Activated CD4-positive, alpha-beta T cell treated with anti-CD3 and anti-CD28 coated beads for 36 hours (primary cell): ENCODE results near the gene LIPN. TPM values are rescaled to one million over a fixed set of nuclear protein-coding genes. Genes with fewer than 3 reads are reported as not detected.
A peak's percentile ranks its signal among the peaks of the same experiment; 100 is the strongest.
"Not testable (repeated sequence)": the region's sequence is repeated elsewhere in the genome, so short reads cannot be mapped to it uniquely, and the experiment has no call there.

Experiments used
- ATAC-seq: fragments of 200-7000 bp; cut with Tn5 transposase; one replicate; pipeline ENCODE4 v1.10.0; 2021; ENCODE audit warnings: mild to moderate bottlenecking, moderate library complexity
- CTCF ChIA-PET: fragments of 350-600 bp; sonication (Branson Sonifier 250); formaldehyde crosslinking; loops from one replicate; lab custom pipeline; 2021; ENCODE audit warnings: antibody characterized with exemption; lab: Charles Lee
- POLR2A ChIA-PET: fragments of 350-600 bp; sonication (Branson Sonifier 250); formaldehyde crosslinking; loops from one replicate; lab custom pipeline; 2021; ENCODE audit warnings: antibody characterized with exemption, inconsistent platforms; lab: Charles Lee
- DNase-seq: peaks from one replicate; pipeline ENCODE4 v3.0.0-alpha.2; 2020
- H3K27ac Mint-ChIP-seq: one replicate; pipeline ENCODE4 v1.8.0; 2021; ENCODE audit warnings: mixed read lengths
- H3K27me3 Mint-ChIP-seq: one replicate; pipeline ENCODE4 v1.8.0; 2021; ENCODE audit warnings: mixed read lengths
- H3K36me3 Mint-ChIP-seq: one replicate; pipeline ENCODE4 v1.8.0; 2021; ENCODE audit warnings: low read depth, mixed read lengths
- H3K4me1 Mint-ChIP-seq: one replicate; pipeline ENCODE4 v1.8.0; 2021; ENCODE audit warnings: mixed read lengths
- H3K4me3 Mint-ChIP-seq: one replicate; pipeline ENCODE4 v1.8.0; 2021; ENCODE audit warnings: mild to moderate bottlenecking, moderate library complexity, mixed read lengths
- H3K9me3 Mint-ChIP-seq: one replicate; pipeline ENCODE4 v1.8.0; 2021; ENCODE audit warnings: low read depth, mixed read lengths
- intact Hi-C, 2 experiments: fragments of 100-400 bp; cut with DNase I in 1 of 2; cut with micrococcal nuclease in 1 of 2; formaldehyde crosslinking; loops; one replicate each; pipeline versions ENCODE4 v1.14.2 to v1.15.1; 2022 to 2024; cut with DNase I, micrococcal nuclease
- total RNA-seq, 2 experiments: library from RNA; stranded (reverse); gene quantifications; one replicate each; pipeline ENCODE4 v1.2.3, GENCODE V29; 2021

LIPN gene
- not detected for total RNA-seq

- DNase-seq (no peak), ATAC-seq (no peak)
- H3K4me1 Mint-ChIP-seq = peaks cover 10% of the 10 kb centered on the region
- intact Hi-C loops = no loop called here
- peaks cover 7% of the 10 kb centered on the region for H3K27me3 Mint-ChIP-seq
- peaks cover 2% of the 10 kb centered on the region for H3K9me3 Mint-ChIP-seq
- no peak within 1 kb of the TSS for H3K4me3 Mint-ChIP-seq
- ChIA-PET CTCF (interaction anchor here (1.0 to 2.6 kb wide), 3 partner anchors 13 to 62 kb away, joined by 3 to 8 read pairs (median 4); no protein-coding TSS in a partner anchor), POLR2A (interaction anchor here (0.7 kb wide), 1 partner anchor 61 kb away, joined by 3 read pairs; no protein-coding TSS in a partner anchor)
- no peak within 1 kb of the TSS for H3K27ac Mint-ChIP-seq
- no peaks in the 10 kb centered on the region for H3K36me3 Mint-ChIP-seq
Measured at GRCh38 chr10:88759366-88760101, at the start of gene LIPN. LIPN (plus strand) TSS chr10:88760020; CDS start chr10:88761406, 1,386 bp downstream.

- Mint-ChIP-seq H3K9me3 (no peaks in the 10 kb centered on the region), H3K27ac (no peak overlapping the region), H3K36me3 (no peaks in the 10 kb centered on the region), H3K4me3 (no peak overlapping the region), H3K27me3 (peaks cover 6% of the 10 kb centered on the region), H3K4me1 (no peaks in the 10 kb centered on the region)
- ChIA-PET CTCF (interaction anchor here (0.7 kb wide), 1 partner anchor 164 kb away, joined by 3 read pairs; no protein-coding TSS in a partner anchor), POLR2A (no interaction called here)
- intact Hi-C loops = no loop called here
- ATAC-seq (no peak), DNase-seq (no peak)
Measured at GRCh38 chr10:88715517-88715916, 44.3 kb upstream of the LIPN start.

GRCh38 chr10:88721392-88721791 lies 38.4 kb upstream of the LIPN start:
- POLR2A ChIA-PET = no interaction called here
- CTCF ChIA-PET = interaction anchor here (0.6 kb wide), 1 partner anchor 274 kb away, joined by 3 read pairs; no protein-coding TSS in a partner anchor
- Mint-ChIP-seq H3K4me3 (no peak overlapping the region), H3K9me3 (no peaks in the 10 kb centered on the region), H3K4me1 (peaks cover 6% of the 10 kb centered on the region), H3K27me3 (peaks cover 11% of the 10 kb centered on the region), H3K27ac (no peak overlapping the region), H3K36me3 (no peaks in the 10 kb centered on the region)
- intact Hi-C loops = no loop called here
- DNase-seq (no peak), ATAC-seq (no peak)

GRCh38 chr10:88725798-88726197 lies 34.0 kb upstream of the LIPN start:
- ATAC-seq = no peak
- H3K27me3 Mint-ChIP-seq = peaks cover 5% of the 10 kb centered on the region
- H3K9me3 Mint-ChIP-seq = no peaks in the 10 kb centered on the region
- no peak for DNase-seq
- ChIA-PET CTCF (interaction anchor here (0.7 to 4.2 kb wide), 5 partner anchors 12 to 337 kb away, joined by 3 to 18 read pairs (median 3); no protein-coding TSS in a partner anchor), POLR2A (no interaction called here)
- H3K4me3 Mint-ChIP-seq = no peak overlapping the region
- intact Hi-C loops = no loop called here
- no peaks in the 10 kb centered on the region for H3K36me3 Mint-ChIP-seq
- no peak overlapping the region for H3K27ac Mint-ChIP-seq
- peaks cover 6% of the 10 kb centered on the region for H3K4me1 Mint-ChIP-seq

- DNase-seq (peak; percentile 85), ATAC-seq (peak; percentile 64)
- Mint-ChIP-seq H3K9me3 (no peaks in the 10 kb centered on the region), H3K36me3 (no peaks in the 10 kb centered on the region), H3K27me3 (peaks cover 2% of the 10 kb centered on the region), H3K4me1 (peaks cover 6% of the 10 kb centered on the region), H3K27ac (no peak overlapping the region), H3K4me3 (no peak overlapping the region)
- intact Hi-C loops = loop anchor here in 1 of 2 experiments (1.0 to 2.0 kb wide), 3 partner anchors 82 to 204 kb away; no protein-coding TSS in a partner anchor
- ChIA-PET POLR2A (interaction anchor here (1.3 kb wide), 1 partner anchor 116 kb away, joined by 5 read pairs; no protein-coding TSS in a partner anchor), CTCF (interaction anchor here (0.6 to 4.2 kb wide), 28 partner anchors 10 to 579 kb away, joined by 3 to 29 read pairs (median 4); partner anchors contain the start of gene LIPN)
Measured at GRCh38 chr10:88728107-88728763, 31.6 kb upstream of the LIPN start.

GRCh38 chr10:88730864-88731263 lies 29.0 kb upstream of the LIPN start:
- H3K4me3 Mint-ChIP-seq = no peak overlapping the region
- H3K27ac Mint-ChIP-seq = no peak overlapping the region
- POLR2A ChIA-PET = no interaction called here
- DNase-seq = no peak
- CTCF ChIA-PET = interaction anchor here (0.7 kb wide), 2 partner anchors 37 to 601 kb away, joined by 3 read pairs; no protein-coding TSS in a partner anchor
- H3K36me3 Mint-ChIP-seq = no peaks in the 10 kb centered on the region
- no peak for ATAC-seq
- peaks cover 3% of the 10 kb centered on the region for H3K4me1 Mint-ChIP-seq
- peaks cover 3% of the 10 kb centered on the region for H3K27me3 Mint-ChIP-seq
- no peaks in the 10 kb centered on the region for H3K9me3 Mint-ChIP-seq
- intact Hi-C loops = no loop called here

- peaks cover 3% of the 10 kb centered on the region for H3K27me3 Mint-ChIP-seq
- H3K36me3 Mint-ChIP-seq = no peaks in the 10 kb centered on the region
- H3K27ac Mint-ChIP-seq = no peak overlapping the region
- no peak overlapping the region for H3K4me3 Mint-ChIP-seq
- intact Hi-C loops = no loop called here
- ChIA-PET POLR2A (no interaction called here), CTCF (interaction anchor here (0.7 kb wide), 2 partner anchors 37 to 1081 kb away, joined by 3 read pairs; no protein-coding TSS in a partner anchor)
- H3K4me1 Mint-ChIP-seq = no peaks in the 10 kb centered on the region
- DNase-seq (no peak), ATAC-seq (no peak)
- no peaks in the 10 kb centered on the region for H3K9me3 Mint-ChIP-seq
Measured at GRCh38 chr10:88731296-88731695, 28.5 kb upstream of the LIPN start.

GRCh38 chr10:88733215-88733614 lies 26.6 kb upstream of the LIPN start:
- no peak for ATAC-seq
- ChIA-PET POLR2A (no interaction called here), CTCF (no interaction called here)
- Mint-ChIP-seq H3K36me3 (no peaks in the 10 kb centered on the region), H3K27me3 (peaks cover 4% of the 10 kb centered on the region), H3K9me3 (no peaks in the 10 kb centered on the region), H3K4me3 (no peak overlapping the region), H3K4me1 (no peaks in the 10 kb centered on the region), H3K27ac (no peak overlapping the region)
- no peak for DNase-seq
- intact Hi-C loops = no loop called here

GRCh38 chr10:88735661-88736060 lies 24.2 kb upstream of the LIPN start:
- no peak overlapping the region for H3K27ac Mint-ChIP-seq
- no peak for DNase-seq
- H3K36me3 Mint-ChIP-seq = no peaks in the 10 kb centered on the region
- CTCF ChIA-PET = no interaction called here
- H3K9me3 Mint-ChIP-seq = no peaks in the 10 kb centered on the region
- intact Hi-C loops = no loop called here
- H3K4me1 Mint-ChIP-seq = no peaks in the 10 kb centered on the region
- POLR2A ChIA-PET = no interaction called here
- ATAC-seq = no peak
- no peak overlapping the region for H3K4me3 Mint-ChIP-seq
- H3K27me3 Mint-ChIP-seq = peaks cover 10% of the 10 kb centered on the region

GRCh38 chr10:88741921-88742320 lies 17.9 kb upstream of the LIPN start:
- intact Hi-C loops, H3K4me1 Mint-ChIP-seq, H3K4me3 Mint-ChIP-seq, H3K36me3 Mint-ChIP-seq, DNase-seq, H3K27ac Mint-ChIP-seq, POLR2A ChIA-PET, H3K9me3 Mint-ChIP-seq, ATAC-seq: not testable (repeated sequence)
- CTCF ChIA-PET = interaction anchor here (1.0 to 3.1 kb wide), 4 partner anchors 14 to 93 kb away, joined by 3 to 8 read pairs (median 3); no protein-coding TSS in a partner anchor
- H3K27me3 Mint-ChIP-seq = peaks cover 11% of the 10 kb centered on the region

- Mint-ChIP-seq H3K36me3 (no peaks in the 10 kb centered on the region), H3K27ac (no peak overlapping the region), H3K27me3 (peaks cover 10% of the 10 kb centered on the region), H3K9me3 (peaks cover 3% of the 10 kb centered on the region), H3K4me3 (no peak overlapping the region), H3K4me1 (no peaks in the 10 kb centered on the region)
- ChIA-PET CTCF (interaction anchor here (1.0 to 3.1 kb wide), 4 partner anchors 14 to 93 kb away, joined by 3 to 8 read pairs (median 3); no protein-coding TSS in a partner anchor), POLR2A (no interaction called here)
- intact Hi-C loops = no loop called here
- DNase-seq (no peak), ATAC-seq (no peak)
Measured at GRCh38 chr10:88742448-88742847, 17.4 kb upstream of the LIPN start.
